NCI-H345 treated with DMSO at 0.1 percent for 48 hours (cell line): ENCODE results near the gene APPBP2.
"Not testable (repeated sequence)": the region's sequence is repeated elsewhere in the genome, so short reads cannot be mapped to it uniquely, and the experiment has no call there.

ENCODE experiments used
- DNase-seq: peaks from one replicate; lab custom pipeline; 2025; ENCODE audit not compliant: unreplicated experiment; lab: John Stamatoyannopoulos, UW

APPBP2 gene

GRCh38 chr17:60534613-60535157 is 8.6 kb upstream of the APPBP2 start:
- no peak for DNase-seq

- no peak for DNase-seq
These were observed 8.0 kb upstream of the APPBP2 start for GRCh38 chr17:60534010-60534555.

- no peak for DNase-seq
These were observed 3.8 kb upstream of the APPBP2 start for GRCh38 chr17:60529806-60530205.

- DNase-seq, result no peak
These were observed 2.8 kb upstream of the APPBP2 start for GRCh38 chr17:60528828-60529227.

GRCh38 chr17:60527701-60528100 is 1.7 kb upstream of the APPBP2 start:
- no peak for DNase-seq

GRCh38 chr17:60526726-60527125 is 684 bp upstream of the APPBP2 start:
- DNase-seq, result no peak

- no peak for DNase-seq
These were observed 736 bp downstream of the APPBP2 start for GRCh38 chr17:60525328-60525684.

GRCh38 chr17:60524463-60525327 is 1.3 kb downstream of the APPBP2 start:
- DNase-seq, result no peak

GRCh38 chr17:60523822-60524221 is 2.2 kb downstream of the APPBP2 start:
- DNase-seq, result no peak

- no peak for DNase-seq
These were observed 3.0 kb downstream of the APPBP2 start for GRCh38 chr17:60522889-60523626.

GRCh38 chr17:60519795-60520194 is 6.2 kb downstream of the APPBP2 start:
- no peak for DNase-seq

- not testable (repeated sequence) for DNase-seq
These were observed 10.4 kb downstream of the APPBP2 start for GRCh38 chr17:60515683-60516082.

GRCh38 chr17:60515199-60515598 is 10.8 kb downstream of the APPBP2 start:
- not testable (repeated sequence) for DNase-seq

GRCh38 chr17:60514500-60514899 is 11.5 kb downstream of the APPBP2 start:
- DNase-seq, result no peak

GRCh38 chr17:60514053-60514452 is 12.0 kb downstream of the APPBP2 start:
- DNase-seq, result no peak

- DNase-seq, result no peak
These were observed 13.0 kb downstream of the APPBP2 start for GRCh38 chr17:60513014-60513413.

GRCh38 chr17:60510723-60511122 is 15.3 kb downstream of the APPBP2 start:
- DNase-seq, result no peak

GRCh38 chr17:60510031-60510430 is 16.0 kb downstream of the APPBP2 start:
- DNase-seq, result no peak

GRCh38 chr17:60508384-60508980 is 17.6 kb downstream of the APPBP2 start:
- DNase-seq, result no peak

- DNase-seq, result no peak
These were observed 19.7 kb downstream of the APPBP2 start for GRCh38 chr17:60506312-60506711.

- DNase-seq, result no peak
These were observed 23.9 kb downstream of the APPBP2 start for GRCh38 chr17:60502145-60502544.
